Adrenal gland (tissue), 5 donors: Measurements from ENCODE around the gene GRK1.

Source experiments
- CTCF ChIP-seq, 6 experiments: fragments of 450-650 bp in 4 of 6; fragments of 200-600 bp in 2 of 6; sonication (generic) in 1 of 6; IDR thresholded peaks; 1 replicate in 5 of 6; 2 replicates in 1 of 6; pipeline versions ENCODE4 v1.5.1 to v1.8.0; 2016 to 2021; ENCODE audit warnings: antibody characterized with exemption in 6 of 6, mild to moderate bottlenecking in 2 of 6, moderate library complexity in 1 of 6
- POLR2A ChIP-seq, 2 donors: fragments of 450-650 bp; IDR thresholded peaks; one replicate each; pipeline ENCODE4 v1.6.1; 2017; ENCODE audit warnings: antibody characterized with exemption in 2 of 2, mild to moderate bottlenecking in 2 of 2, moderate library complexity in 1 of 2
- donor health status: DM: no; HTN: no; CAD: no.

- TF ChIP-seq CTCF (IDR thresholded peaks at IDR 0.05) (no peak), POLR2A (IDR thresholded peaks at IDR 0.05) (no peak)
These were observed 39.9 kb upstream of the GRK1 start for GRCh38 chr13:113627136-113627535.
